HuH-7 (cell line): ENCODE measurements around the gene KIF1C.
A peak's percentile ranks its signal among the peaks of the same experiment; 100 is the strongest.

Source experiments
- DNase-seq: peaks from one replicate; pipeline ENCODE4 v3.0.0; 2011; ENCODE audit warnings: low spot score

KIF1C gene

GRCh38 chr17:4997302-4998026 lies at the start of gene KIF1C, which contains the start of gene INCA1:
Gene KIF1C (plus strand): TSS chr17:4997950. CDS start chr17:5000247, 2,297 bp downstream.
Gene INCA1 (minus strand): TSS chr17:4997522. CDS start chr17:4994437, 3,085 bp downstream.
- DNase-seq = peak; percentile 91

- peak; percentile 80 for DNase-seq
These were observed 49.4 kb upstream of the KIF1C start, which contains the start of gene PFN1 for GRCh38 chr17:4948166-4948930. Gene PFN1 (minus strand): TSS chr17:4948530. CDS start chr17:4948394, 136 bp downstream.

- DNase-seq = peak; percentile 85
These were observed 48.8 kb upstream of the KIF1C start for GRCh38 chr17:4948931-4949320.

GRCh38 chr17:4949321-4950074 lies 48.3 kb upstream of the KIF1C start:
- peak; percentile 81 for DNase-seq

- no peak for DNase-seq
These were observed 47.5 kb upstream of the KIF1C start for GRCh38 chr17:4950075-4950745.

- no peak for DNase-seq
These were observed 47.0 kb upstream of the KIF1C start, which contains the start of gene ENO3 for GRCh38 chr17:4950746-4951204. Gene ENO3 (plus strand): TSS chr17:4951119. CDS start chr17:4951830, 711 bp downstream.

GRCh38 chr17:4951486-4951885 lies 46.3 kb upstream of the KIF1C start:
- DNase-seq = no peak

- DNase-seq = no peak
These were observed 44.2 kb upstream of the KIF1C start for GRCh38 chr17:4953451-4953961.

- no peak for DNase-seq
These were observed 42.7 kb upstream of the KIF1C start for GRCh38 chr17:4955091-4955490.

GRCh38 chr17:4956493-4957061 lies 41.2 kb upstream of the KIF1C start:
- no peak for DNase-seq

- no peak for DNase-seq
These were observed 39.6 kb upstream of the KIF1C start for GRCh38 chr17:4958102-4958501.

- no peak for DNase-seq
These were observed 38.3 kb upstream of the KIF1C start for GRCh38 chr17:4959261-4959965.

- no peak for DNase-seq
These were observed 37.3 kb upstream of the KIF1C start for GRCh38 chr17:4960279-4960922.

GRCh38 chr17:4965311-4965986 lies 32.3 kb upstream of the KIF1C start:
- DNase-seq = no peak

- peak; percentile 95 for DNase-seq
These were observed 30.8 kb upstream of the KIF1C start for GRCh38 chr17:4966844-4967538.

- peak; percentile 75 for DNase-seq
These were observed 29.9 kb upstream of the KIF1C start, which contains the start of gene SPAG7 for GRCh38 chr17:4967539-4968485. Gene SPAG7 (minus strand): TSS chr17:4967817. CDS start chr17:4967804, 13 bp downstream.

GRCh38 chr17:4968486-4969046 lies 29.2 kb upstream of the KIF1C start:
- no peak for DNase-seq
